Muscle of back (tissue), 11 donors: ENCODE data around the gene SPAG9. TPM values are rescaled to one million over a fixed set of nuclear protein-coding genes. Genes with fewer than 3 reads are reported as not detected.
A peak's percentile ranks its signal among the peaks of the same experiment; 100 is the strongest.

Experiments
- DNase-seq, 3 donors: peaks; one replicate each; pipeline versions ENCODE4 v3.0.0 to v3.0.0-alpha.2; 2013
- polyA plus RNA-seq, 10 donors: library from polyadenylated mRNA; unstranded; fragments of 120-200 nt; gene quantifications; one replicate each; pipeline ENCODE4 v1.2.1, GENCODE V29; 2013; ENCODE audit not compliant: insufficient read length in 10 of 10

SPAG9 gene
- polyA plus RNA-seq, 10 donors, result 62.0 to 97.6 (median 73.8) TPM

GRCh38 chr17:51000835-51001638 is 119.6 kb downstream of the SPAG9 start:
- DNase-seq, result peak; percentile 64 to 81 (median 73)

GRCh38 chr17:50995668-50996067 is 125.0 kb downstream of the SPAG9 start:
- DNase-seq, result no peak

GRCh38 chr17:50993544-50993943 is 127.1 kb downstream of the SPAG9 start:
- no peak for DNase-seq

GRCh38 chr17:50989149-50989548 is 131.5 kb downstream of the SPAG9 start:
- DNase-seq, result no peak

GRCh38 chr17:50988427-50988826 is 132.2 kb downstream of the SPAG9 start:
- no peak for DNase-seq

GRCh38 chr17:50986989-50987660 is 133.5 kb downstream of the SPAG9 start:
- no peak for DNase-seq

GRCh38 chr17:50981279-50981678 is 139.4 kb downstream of the SPAG9 start:
- no peak for DNase-seq

- no peak for DNase-seq
These were observed 141.1 kb downstream of the SPAG9 start for GRCh38 chr17:50979524-50979927.

GRCh38 chr17:50977487-50978159 is 143.0 kb downstream of the SPAG9 start:
- no peak for DNase-seq

GRCh38 chr17:50976951-50977472 is 143.7 kb downstream of the SPAG9 start:
- no peak for DNase-seq

GRCh38 chr17:50973557-50974494 is 146.8 kb downstream of the SPAG9 start:
- no peak for DNase-seq

- DNase-seq, result no peak
These were observed 148.1 kb downstream of the SPAG9 start for GRCh38 chr17:50972577-50972976.

- DNase-seq, result peak in 2 of 3 donors; percentile 64 to 78
These were observed 152.9 kb downstream of the SPAG9 start for GRCh38 chr17:50967795-50968194.

- no peak for DNase-seq
These were observed 154.5 kb downstream of the SPAG9 start for GRCh38 chr17:50966163-50966666.

- DNase-seq, result no peak
These were observed 157.5 kb downstream of the SPAG9 start for GRCh38 chr17:50963139-50963538.

- no peak for DNase-seq
These were observed 159.1 kb downstream of the SPAG9 start for GRCh38 chr17:50961282-50962220.

GRCh38 chr17:50959341-50959740 is 161.3 kb downstream of the SPAG9 start:
- DNase-seq, result no peak

- no peak for DNase-seq
These were observed 162.8 kb downstream of the SPAG9 start for GRCh38 chr17:50957600-50958575.
